GM23248 (cell line): ENCODE data around the gene ASXL1. TPM values are rescaled to one million over a fixed set of nuclear protein-coding genes. Genes with fewer than 3 reads are reported as not detected.
"Not testable (repeated sequence)": the region's sequence is repeated elsewhere in the genome, so short reads cannot be mapped to it uniquely, and the experiment has no call there.

Experiments used
- DNase-seq: peaks from one replicate; pipeline ENCODE4 v3.0.0-alpha.2; 2015
- H2AFZ ChIP-seq: fragments of 200-600 bp; sonication (generic); 2 replicates; pipeline ENCODE4 v1.6.1; 2016; ENCODE audit warnings: antibody characterized with exemption
- H3F3A ChIP-seq: fragments of 200-600 bp; sonication (generic); 2 replicates; pipeline ENCODE4 v1.6.1; 2016; ENCODE audit warnings: mild to moderate bottlenecking, antibody characterized with exemption, mixed run types; ENCODE audit not compliant: insufficient read depth
- H3K27ac ChIP-seq: fragments of 200-600 bp; sonication (generic); 2 replicates; pipeline ENCODE4 v1.5.1; 2016; ENCODE audit warnings: mild to moderate bottlenecking
- H3K27me3 ChIP-seq: fragments of 200-600 bp; sonication (generic); replicated peaks from 2 replicates; pipeline ENCODE4 v1.6.1; 2016; ENCODE audit warnings: mild to moderate bottlenecking; ENCODE audit not compliant: insufficient read depth
- H3K36me3 ChIP-seq: fragments of 200-600 bp; sonication (generic); 2 replicates; pipeline ENCODE4 v1.6.1; 2016; ENCODE audit warnings: low read depth, mild to moderate bottlenecking
- H3K4me1 ChIP-seq: fragments of 200-600 bp; sonication (generic); 2 replicates; pipeline ENCODE4 v1.6.1; 2016; ENCODE audit warnings: mild to moderate bottlenecking; ENCODE audit not compliant: insufficient read depth
- H3K4me2 ChIP-seq: fragments of 200-600 bp; sonication (generic); one replicate; pipeline ENCODE4 v1.6.1; 2016; ENCODE audit warnings: mild to moderate bottlenecking; ENCODE audit not compliant: unreplicated experiment
- H3K4me3 ChIP-seq: fragments of 200-600 bp; sonication (generic); 2 replicates; pipeline ENCODE4 v1.5.1; 2016; ENCODE audit warnings: mild to moderate bottlenecking
- H3K79me2 ChIP-seq: fragments of 200-600 bp; sonication (generic); 2 replicates; pipeline ENCODE4 v1.6.1; 2016; ENCODE audit warnings: mild to moderate bottlenecking; ENCODE audit not compliant: insufficient read depth
- H3K9ac ChIP-seq: fragments of 200-600 bp; sonication (generic); 2 replicates; pipeline ENCODE4 v1.6.1; 2016; ENCODE audit warnings: mild to moderate bottlenecking
- H3K9me2 ChIP-seq: fragments of 200-600 bp; sonication (generic); 2 replicates; pipeline ENCODE4 v1.6.1; 2016; ENCODE audit warnings: mixed run types, mild to moderate bottlenecking, moderate library complexity; ENCODE audit not compliant: insufficient read depth
- H3K9me3 ChIP-seq: fragments of 200-600 bp; sonication (generic); one replicate; pipeline ENCODE4 v1.6.1; 2017; ENCODE audit warnings: low read depth
- H4K20me1 ChIP-seq: fragments of 200-600 bp; sonication (generic); 2 replicates; pipeline ENCODE4 v1.6.0; 2016; ENCODE audit not compliant: insufficient read depth
- EZH2 ChIP-seq: fragments of 200-600 bp; sonication (generic); IDR thresholded peaks from 2 replicates; pipeline ENCODE4 v1.6.1; 2018; ENCODE audit warnings: antibody characterized with exemption, mild to moderate bottlenecking; ENCODE audit not compliant: insufficient read depth, poor library complexity, severe bottlenecking
- EZH2phosphoT487 ChIP-seq: fragments of 200-600 bp; sonication (generic); IDR thresholded peaks from 2 replicates; pipeline ENCODE4 v1.6.1; 2018; ENCODE audit warnings: antibody characterized with exemption, moderate library complexity, mild to moderate bottlenecking, low read depth; ENCODE audit not compliant: insufficient read depth
- WGBS, 2 experiments: methylation state at CpG; one replicate each; pipeline ENCODE4 v1.1.6; 2015 to 2017; ENCODE audit warnings: low lambda C conversion rate in 2 of 2, low coverage in 1 of 2; ENCODE audit errors: missing lambda C conversion rate in 2 of 2; 5-methylcytosine and 5-hydroxymethylcytosine counted together
- in situ Hi-C: fragments of 300-500 bp; cut with MboI; formaldehyde crosslinking; loops from 2 replicates; pipeline ENCODE4 v1.15.0; 2020
- polyA plus RNA-seq: library from polyadenylated mRNA; unstranded; fragments of >200 nt; fragmentation: Nextera tagmentation; extraction: Ambion mirVana; gene quantifications from 2 replicates; pipeline ENCODE4 v1.2.1, GENCODE V29; 2016
- total RNA-seq: library from RNA; depleted of rRNA; stranded (reverse); fragments of >200 nt; shearing (Covaris generic); gene quantifications from 2 replicates; pipeline ENCODE4 v1.2.3, GENCODE V29; 2014

The ASXL1 gene
- total and polyA plus RNA-seq, 2 experiments from 2014 or later: 13.8 to 39.9 TPM

DNA sequence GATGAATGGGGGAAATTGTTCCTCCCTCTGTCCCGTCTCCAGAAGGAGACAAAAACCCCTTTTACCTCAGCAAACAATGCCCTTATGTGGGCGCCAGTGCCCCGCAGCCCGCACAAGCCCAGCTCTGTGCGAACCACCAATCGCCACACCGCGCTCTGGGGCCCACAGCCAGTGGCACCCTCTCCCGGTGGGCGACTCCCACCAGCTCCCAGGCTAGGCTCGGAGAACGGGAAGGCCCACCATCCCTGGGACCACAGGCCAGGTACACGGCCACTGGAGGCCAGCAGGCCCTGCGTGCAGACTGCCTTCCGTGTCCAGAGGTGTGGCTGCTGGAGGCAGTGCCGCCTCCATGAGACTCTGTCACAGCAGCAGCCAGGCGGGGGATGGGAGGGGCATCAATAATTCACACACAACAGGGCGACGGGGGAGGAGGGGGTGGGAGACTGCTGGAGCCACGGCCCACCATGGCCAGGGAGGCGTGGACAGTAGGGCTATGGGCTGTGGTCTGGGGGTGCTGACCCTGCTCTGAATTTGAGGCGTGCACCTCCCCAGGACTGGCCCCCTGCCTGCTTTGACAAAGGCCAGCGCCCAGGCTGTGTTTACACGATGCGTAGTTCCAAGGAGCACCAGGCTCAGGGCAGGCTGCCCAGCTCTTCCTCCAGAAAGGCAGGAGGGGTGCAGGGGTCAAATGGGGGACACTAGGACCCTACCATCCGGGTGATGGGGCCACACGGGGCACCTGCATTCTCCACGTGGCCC is 105.7 kb downstream of the ASXL1 start:
- no peaks in the 10 kb centered on the region for H3F3A ChIP-seq
- H3K9me3 ChIP-seq: no peaks in the 10 kb centered on the region
- H3K9me2 ChIP-seq: no peaks in the 10 kb centered on the region
- TF ChIP-seq EZH2 (no peak), EZH2phosphoT487 (no peak)
- peaks cover 25% of the 10 kb centered on the region; the same call in 1 of the 2 replicates for H3K79me2 ChIP-seq
- 82 to 87% methylated on average over 26 to 28 of the region's 28 CpGs for WGBS, 2 experiments
- no peak overlapping the region for H3K4me2 ChIP-seq
- no peaks in the 10 kb centered on the region for H3K27me3 ChIP-seq
- no peak overlapping the region for H2AFZ ChIP-seq
- H3K36me3 ChIP-seq: no peaks in the 10 kb centered on the region
- DNase-seq: no peak
- no peak overlapping the region for H3K4me3 ChIP-seq
- no peak overlapping the region for H3K9ac ChIP-seq
- in situ Hi-C loops: no loop called here
- no peaks in the 10 kb centered on the region for H4K20me1 ChIP-seq
- H3K4me1 ChIP-seq: no peaks in the 10 kb centered on the region
- H3K27ac ChIP-seq: no peak overlapping the region

DNA sequence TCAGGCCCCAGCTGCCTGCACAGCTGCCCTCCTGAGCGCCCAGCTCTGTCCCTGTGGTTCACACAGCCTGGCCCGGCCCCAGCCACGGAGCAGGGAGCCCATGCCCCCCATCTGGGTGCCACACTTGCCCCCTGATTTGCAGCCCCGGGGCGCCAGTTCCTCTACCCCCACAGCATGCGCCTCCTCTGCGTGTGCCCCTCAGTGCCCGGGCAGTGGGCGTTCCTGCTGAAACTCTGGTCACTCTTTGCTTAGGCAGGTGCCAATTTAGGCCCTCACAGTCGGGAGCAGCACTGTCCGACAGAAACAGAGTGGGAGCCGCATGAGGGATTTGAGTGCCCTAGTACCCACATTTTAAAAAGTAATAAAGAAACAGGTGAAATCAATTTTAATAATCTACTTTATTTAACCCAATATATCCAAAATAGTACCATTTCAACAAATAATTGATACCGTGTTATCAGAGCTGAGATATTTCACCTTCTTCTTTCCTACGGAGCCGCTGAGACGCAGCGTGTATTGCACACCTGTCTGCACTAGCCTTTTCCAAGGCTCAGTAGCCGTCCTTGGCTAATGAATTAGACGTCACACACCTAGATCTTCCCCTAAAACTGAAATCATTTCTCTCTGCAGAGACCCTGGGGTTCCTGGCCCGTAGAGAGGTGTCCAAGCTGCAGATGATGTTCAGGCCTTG is 106.4 kb downstream of the ASXL1 start:
- Histone ChIP-seq H3K9me2 (no peaks in the 10 kb centered on the region), H3K9ac (no peak overlapping the region), H3F3A (no peaks in the 10 kb centered on the region), H3K27me3 (no peaks in the 10 kb centered on the region), H2AFZ (no peak overlapping the region), H3K27ac (no peak overlapping the region), H3K4me3 (no peak overlapping the region), H3K4me1 (no peaks in the 10 kb centered on the region), H4K20me1 (no peaks in the 10 kb centered on the region), H3K9me3 (no peaks in the 10 kb centered on the region), H3K36me3 (no peaks in the 10 kb centered on the region), H3K79me2 (peaks cover 25% of the 10 kb centered on the region; the same call in 1 of the 2 replicates), H3K4me2 (no peak overlapping the region)
- no peak for DNase-seq
- TF ChIP-seq EZH2 (no peak), EZH2phosphoT487 (no peak)
- 93 to 95% methylated on average over 19 to 20 of the region's 20 CpGs for WGBS, 2 experiments
- in situ Hi-C loops: no loop called here

DNA sequence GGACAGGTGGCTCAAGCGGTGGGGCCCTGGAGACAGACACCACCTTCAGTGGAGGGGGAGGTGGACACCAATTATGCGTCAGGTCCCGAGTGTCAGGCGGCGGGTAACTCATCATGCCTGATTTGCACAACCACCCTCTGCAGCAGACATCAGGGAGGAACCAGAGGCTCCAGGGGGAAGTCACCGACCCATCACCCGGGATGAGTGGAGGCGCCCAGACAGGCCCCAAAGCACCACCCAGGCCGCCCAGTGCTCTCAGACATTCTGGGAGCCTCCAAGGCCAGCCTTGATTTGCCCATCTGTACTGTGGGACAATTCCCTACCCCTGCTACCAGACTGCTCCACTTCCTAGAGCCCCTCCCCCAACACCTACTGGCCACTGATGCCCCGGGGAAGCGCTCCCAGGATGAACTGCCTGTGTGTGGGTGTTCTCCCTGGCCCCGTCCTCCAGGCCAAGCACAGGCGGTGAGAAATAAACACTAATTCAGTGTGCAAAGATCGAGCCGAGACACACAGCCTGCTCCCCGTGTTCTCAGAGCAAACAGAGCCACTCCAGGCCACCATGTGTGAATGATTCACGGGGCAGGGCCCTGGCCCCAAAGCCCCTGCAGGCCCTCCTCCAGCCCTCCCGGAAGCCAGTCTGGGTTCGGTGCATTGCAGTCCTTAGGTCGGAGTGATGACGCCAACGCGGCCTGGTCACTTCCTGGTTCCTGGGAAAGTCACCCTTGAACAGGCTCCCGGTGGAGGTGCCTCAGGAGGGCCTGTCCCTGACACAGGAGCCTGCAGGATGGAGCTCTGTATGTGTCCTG is 107.2 kb downstream of the ASXL1 start:
- Histone ChIP-seq H3K9ac (no peak overlapping the region), H3K4me1 (no peaks in the 10 kb centered on the region), H3K27me3 (no peaks in the 10 kb centered on the region), H3K4me2 (no peak overlapping the region), H3K9me3 (no peaks in the 10 kb centered on the region), H3K4me3 (no peak overlapping the region), H2AFZ (no peak overlapping the region), H3K9me2 (no peaks in the 10 kb centered on the region), H3K36me3 (no peaks in the 10 kb centered on the region), H4K20me1 (no peaks in the 10 kb centered on the region), H3F3A (no peaks in the 10 kb centered on the region), H3K27ac (no peak overlapping the region), H3K79me2 (peaks cover 25% of the 10 kb centered on the region; the same call in 1 of the 2 replicates)
- no peak for TF ChIP-seq EZH2
- no peak for TF ChIP-seq EZH2phosphoT487
- DNase-seq: peak; percentile 40
- in situ Hi-C loops: no loop called here
- WGBS, 2 experiments: 76 to 77% methylated on average over 23 of the region's 24 CpGs

DNA sequence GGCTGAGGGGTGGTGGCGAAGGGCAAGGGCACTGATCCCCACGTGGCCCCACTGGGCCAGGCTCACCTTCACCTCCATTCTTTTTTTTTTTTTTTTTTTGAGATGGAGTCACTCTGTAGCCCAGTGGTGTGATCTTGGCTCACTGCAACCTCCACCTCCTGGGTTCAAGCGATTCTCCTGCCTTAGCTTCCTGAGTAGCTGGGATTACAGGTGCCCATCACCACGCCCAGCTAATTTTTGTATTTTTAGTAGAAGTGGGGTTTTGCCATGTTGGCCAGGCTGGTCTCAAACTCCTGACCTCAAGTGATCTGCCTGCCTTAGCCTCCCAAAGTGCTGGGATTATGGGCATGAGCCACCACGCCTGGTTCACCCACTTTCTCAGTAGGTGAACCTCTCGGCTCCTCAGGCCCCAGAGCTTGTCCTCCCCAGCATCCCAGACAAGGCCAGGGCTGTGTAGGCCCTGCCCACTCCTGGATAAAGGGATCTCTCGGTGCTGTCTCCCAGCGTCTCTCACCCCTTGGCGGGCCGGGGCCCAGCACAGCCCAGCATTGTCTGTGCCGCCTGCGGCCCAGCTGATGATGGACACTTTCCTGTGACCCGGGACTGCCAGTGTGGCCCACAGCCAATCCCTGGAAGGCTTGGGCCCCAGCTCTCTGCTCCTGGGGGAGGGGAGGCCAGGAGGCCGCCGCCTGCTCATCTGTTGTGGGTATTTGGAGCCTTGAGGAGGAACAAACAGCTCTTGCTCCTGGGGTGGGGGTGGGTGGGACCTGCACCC is 108.0 kb downstream of the ASXL1 start:
- H3F3A ChIP-seq, H3K4me1 ChIP-seq, H3K4me3 ChIP-seq, H3K9me3 ChIP-seq, H3K9ac ChIP-seq, H3K4me2 ChIP-seq, H2AFZ ChIP-seq, H3K27ac ChIP-seq, H3K36me3 ChIP-seq, in situ Hi-C loops, H3K27me3 ChIP-seq, H4K20me1 ChIP-seq, H3K9me2 ChIP-seq, DNase-seq: not testable (repeated sequence)
- H3K79me2 ChIP-seq: peaks cover 32% of the 10 kb centered on the region
- WGBS, 2 experiments: 88 to 89% methylated on average over 15 of the region's 15 CpGs
